D721Med (cell line): ENCODE results near the gene ZBTB40.

ENCODE experiments used
- DNase-seq: peaks from one replicate; pipeline ENCODE4 v3.0.0; 2011; ENCODE audit warnings: low spot score; ENCODE audit not compliant: insufficient read length
- FAIRE-seq: peaks from 2 replicates; lab custom pipeline; 2011; peaks lifted over from hg19 to GRCh38; lab: Jason Lieb, UNC
- TF ChIP-seq, protein P1 (sequence below): IDR thresholded peaks from 2 replicates; pipeline ENCODE4 v1.5.1; 2012; ENCODE audit warnings: mild to moderate bottlenecking, control low read depth; ENCODE audit not compliant: insufficient read depth; ENCODE audit errors: missing control alignments

The ZBTB40 gene

DNA sequence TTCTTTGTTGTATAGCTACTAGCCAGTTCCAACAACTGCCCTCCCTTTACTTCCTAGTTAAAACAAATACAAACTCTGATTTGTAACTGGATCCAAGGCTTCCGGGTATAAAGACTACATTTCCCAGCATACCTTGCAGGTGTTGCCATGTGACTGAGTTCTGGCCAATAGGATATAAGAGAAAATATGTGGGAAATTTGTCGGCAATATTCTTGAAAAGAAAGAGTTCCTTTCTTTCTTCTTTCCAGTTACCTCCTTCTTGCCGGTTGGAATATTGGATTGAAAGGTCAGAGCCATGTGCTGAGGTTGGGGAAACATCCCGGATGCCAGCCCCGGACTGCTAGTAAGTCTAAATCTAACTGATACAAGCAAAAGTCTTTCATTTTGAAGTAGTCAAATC, 23.0 kb upstream of the ZBTB40 start:
- DNase-seq (no peak), FAIRE-seq (no peak)
- TF ChIP-seq, protein P1, sequence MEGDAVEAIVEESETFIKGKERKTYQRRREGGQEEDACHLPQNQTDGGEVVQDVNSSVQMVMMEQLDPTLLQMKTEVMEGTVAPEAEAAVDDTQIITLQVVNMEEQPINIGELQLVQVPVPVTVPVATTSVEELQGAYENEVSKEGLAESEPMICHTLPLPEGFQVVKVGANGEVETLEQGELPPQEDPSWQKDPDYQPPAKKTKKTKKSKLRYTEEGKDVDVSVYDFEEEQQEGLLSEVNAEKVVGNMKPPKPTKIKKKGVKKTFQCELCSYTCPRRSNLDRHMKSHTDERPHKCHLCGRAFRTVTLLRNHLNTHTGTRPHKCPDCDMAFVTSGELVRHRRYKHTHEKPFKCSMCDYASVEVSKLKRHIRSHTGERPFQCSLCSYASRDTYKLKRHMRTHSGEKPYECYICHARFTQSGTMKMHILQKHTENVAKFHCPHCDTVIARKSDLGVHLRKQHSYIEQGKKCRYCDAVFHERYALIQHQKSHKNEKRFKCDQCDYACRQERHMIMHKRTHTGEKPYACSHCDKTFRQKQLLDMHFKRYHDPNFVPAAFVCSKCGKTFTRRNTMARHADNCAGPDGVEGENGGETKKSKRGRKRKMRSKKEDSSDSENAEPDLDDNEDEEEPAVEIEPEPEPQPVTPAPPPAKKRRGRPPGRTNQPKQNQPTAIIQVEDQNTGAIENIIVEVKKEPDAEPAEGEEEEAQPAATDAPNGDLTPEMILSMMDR, result no peak

DNA sequence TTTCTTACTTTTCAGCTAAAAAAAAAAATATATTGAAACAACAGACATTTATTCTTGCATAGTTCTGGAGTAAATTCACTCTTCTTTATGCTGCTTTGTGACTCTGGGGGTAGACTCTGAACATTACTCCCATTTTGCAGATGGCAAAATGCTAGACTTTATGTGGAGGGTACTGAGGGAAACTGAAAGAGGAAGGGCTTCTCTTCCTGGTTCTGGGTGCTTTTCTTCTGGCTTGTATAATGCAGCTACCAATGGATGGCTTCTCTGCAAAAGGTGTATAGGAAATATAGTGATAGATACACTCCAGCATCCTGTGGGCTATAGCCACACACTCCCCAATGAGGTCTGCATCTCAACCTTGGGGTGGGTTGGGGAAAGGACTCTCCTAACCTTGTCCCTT, 19.7 kb upstream of the ZBTB40 start:
- TF ChIP-seq, protein P1, result no peak
- DNase-seq, result no peak
- no peak for FAIRE-seq

DNA sequence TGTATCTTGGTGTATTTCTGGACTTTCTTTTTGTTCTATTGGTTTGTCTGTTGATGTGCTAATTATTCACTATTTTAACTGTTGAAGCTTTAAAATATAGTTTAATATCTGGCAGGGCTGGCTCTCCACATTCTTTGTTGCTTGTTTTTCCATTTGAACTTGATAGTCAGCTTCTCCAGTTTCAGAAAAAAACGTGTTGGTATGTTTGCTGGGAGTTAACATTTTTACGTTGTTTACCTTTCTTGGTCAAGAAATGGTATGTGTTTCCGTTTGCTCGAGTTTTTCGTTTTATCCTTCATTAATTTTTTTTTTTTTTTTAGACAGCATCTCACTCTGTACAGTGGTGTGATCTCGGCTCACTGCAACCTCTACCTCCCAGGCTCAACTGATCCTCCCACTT, 16.9 kb upstream of the ZBTB40 start:
- TF ChIP-seq, protein P1, result no peak
- no peak for FAIRE-seq
- no peak for DNase-seq

DNA sequence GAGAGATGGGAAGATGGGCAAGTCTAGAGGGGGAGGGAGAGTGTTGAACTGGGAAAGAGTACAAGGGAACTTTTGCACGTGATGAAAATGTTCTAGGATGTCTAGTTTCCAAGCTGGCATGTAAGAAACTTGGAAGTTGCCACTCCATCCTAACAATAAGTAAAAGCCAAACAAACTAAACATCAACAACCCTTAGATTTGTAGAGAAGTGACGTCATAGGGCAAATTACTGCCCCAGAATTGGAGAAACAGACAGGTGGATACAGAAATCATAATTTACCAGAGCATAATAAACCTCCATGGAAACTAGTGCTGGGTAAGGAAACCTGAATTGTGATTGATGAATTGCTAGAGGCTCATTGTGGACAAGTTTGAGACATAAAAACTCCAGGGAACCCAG, 14.7 kb upstream of the ZBTB40 start:
- FAIRE-seq, result no peak
- TF ChIP-seq, protein P1, result no peak
- DNase-seq, result no peak

DNA sequence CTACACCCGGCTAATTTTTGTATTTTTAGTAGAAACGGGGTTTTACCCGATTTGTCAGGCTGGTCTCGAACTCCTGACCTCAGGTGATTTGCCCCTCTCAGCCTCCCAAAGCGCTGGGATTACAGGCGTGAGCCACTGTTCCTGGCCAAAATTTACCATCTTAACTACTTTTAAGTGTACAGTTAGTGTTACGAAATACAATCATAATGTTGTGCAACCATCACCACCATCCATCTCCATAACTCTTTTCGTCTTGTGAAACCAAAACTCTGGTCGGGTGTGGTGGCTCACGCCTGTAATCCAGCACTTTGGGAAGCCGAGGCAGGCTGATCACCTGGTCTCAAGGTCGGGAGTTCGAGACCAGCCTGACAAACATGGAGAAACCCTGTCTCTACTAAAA, 14.1 kb upstream of the ZBTB40 start:
- FAIRE-seq (no peak), DNase-seq (no peak)
- TF ChIP-seq, protein P1, result no peak

DNA sequence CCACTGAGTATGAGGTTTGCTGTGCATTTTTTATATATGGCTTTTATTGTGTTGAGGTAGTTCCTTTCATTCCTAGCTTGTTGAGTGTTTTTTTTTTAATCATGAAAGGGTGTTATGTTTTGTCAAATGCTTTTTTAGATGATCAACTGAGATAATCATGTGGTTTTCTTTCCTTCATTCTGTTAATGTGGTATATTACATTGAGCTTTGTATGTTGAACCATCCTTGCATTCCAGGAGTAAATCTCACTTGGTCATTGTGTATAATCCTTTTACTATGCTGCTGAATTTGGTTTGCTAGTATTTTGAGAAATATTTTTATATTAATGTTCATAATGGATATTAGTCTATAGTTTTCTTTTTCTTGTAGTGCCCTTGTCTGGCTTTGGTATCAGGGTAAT, 11.1 kb upstream of the ZBTB40 start:
- TF ChIP-seq, protein P1, result no peak
- DNase-seq (no peak), FAIRE-seq (no peak)

DNA sequence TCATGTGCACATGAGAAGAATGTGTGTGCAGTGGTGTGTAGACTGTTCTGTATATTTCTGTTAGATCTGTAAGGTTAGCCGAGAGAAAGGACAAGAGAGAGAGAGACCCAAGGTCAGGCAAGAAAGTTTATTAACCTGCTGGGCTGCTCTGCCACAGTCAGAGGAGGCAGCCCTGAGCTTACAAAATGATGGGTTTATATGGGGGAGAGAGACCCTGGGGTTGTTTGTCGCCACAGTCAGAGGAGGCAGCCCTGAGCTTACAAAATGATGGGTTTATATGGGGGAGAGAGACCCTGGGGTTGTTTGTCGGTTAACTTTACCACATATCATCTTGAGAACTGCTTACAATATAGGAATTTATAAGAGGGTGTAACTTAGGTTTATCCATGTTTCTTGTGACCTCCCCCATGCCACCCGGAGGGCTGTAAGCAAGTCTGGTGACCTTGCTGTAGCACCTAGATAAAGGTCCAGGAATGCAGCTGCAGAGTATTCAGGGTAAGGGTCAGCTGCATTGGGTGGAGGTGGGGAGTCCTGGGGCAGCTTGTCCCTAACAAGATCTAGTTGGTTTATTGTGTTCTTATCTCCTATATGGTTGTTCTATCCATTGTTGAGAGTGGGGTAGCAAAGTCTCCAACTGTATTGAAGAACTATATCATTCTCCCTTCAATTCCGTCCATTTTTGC, 9.3 kb upstream of the ZBTB40 start:
- DNase-seq (no peak), FAIRE-seq (no peak)
- TF ChIP-seq, protein P1, result no peak
